ENCODE data around the gene ITIH2.

DNA sequence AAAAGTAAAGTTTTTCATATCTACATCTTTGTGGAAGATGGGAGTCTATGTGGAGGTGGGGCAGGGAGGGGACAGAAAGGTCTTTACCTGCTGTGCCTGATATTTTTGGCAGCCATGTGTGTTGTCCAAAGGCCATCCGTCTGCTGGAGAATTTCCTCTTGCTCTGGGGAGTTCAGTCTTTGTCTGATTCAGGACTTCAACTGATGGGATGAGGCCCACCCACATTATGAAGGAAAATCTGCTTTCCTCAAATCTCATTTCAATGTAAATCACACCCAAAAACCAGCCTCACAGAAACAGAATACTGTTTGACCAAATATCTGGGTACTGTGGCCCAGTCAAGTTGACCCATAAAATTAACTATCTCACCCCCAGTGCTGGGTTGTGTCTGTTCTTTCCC is 23.9 kb upstream of the ITIH2 start:
- TF ChIP-seq, protein P1, sequence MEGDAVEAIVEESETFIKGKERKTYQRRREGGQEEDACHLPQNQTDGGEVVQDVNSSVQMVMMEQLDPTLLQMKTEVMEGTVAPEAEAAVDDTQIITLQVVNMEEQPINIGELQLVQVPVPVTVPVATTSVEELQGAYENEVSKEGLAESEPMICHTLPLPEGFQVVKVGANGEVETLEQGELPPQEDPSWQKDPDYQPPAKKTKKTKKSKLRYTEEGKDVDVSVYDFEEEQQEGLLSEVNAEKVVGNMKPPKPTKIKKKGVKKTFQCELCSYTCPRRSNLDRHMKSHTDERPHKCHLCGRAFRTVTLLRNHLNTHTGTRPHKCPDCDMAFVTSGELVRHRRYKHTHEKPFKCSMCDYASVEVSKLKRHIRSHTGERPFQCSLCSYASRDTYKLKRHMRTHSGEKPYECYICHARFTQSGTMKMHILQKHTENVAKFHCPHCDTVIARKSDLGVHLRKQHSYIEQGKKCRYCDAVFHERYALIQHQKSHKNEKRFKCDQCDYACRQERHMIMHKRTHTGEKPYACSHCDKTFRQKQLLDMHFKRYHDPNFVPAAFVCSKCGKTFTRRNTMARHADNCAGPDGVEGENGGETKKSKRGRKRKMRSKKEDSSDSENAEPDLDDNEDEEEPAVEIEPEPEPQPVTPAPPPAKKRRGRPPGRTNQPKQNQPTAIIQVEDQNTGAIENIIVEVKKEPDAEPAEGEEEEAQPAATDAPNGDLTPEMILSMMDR (IDR thresholded peaks at IDR 0.05): no peak
- no peak for TF ChIP-seq POLR2A (IDR thresholded peaks at IDR 0.05)

All from Peyer's patch (tissue), 4 donors.